Heart left ventricle (tissue), 16 donors: Measurements from ENCODE around the gene TRPM3. TPM values are rescaled to one million over a fixed set of nuclear protein-coding genes. Genes with fewer than 3 reads are reported as not detected.

Experiments used
- ATAC-seq, 4 donors: fragments of 200-7000 bp; cut with Tn5 transposase; one replicate each; pipeline ENCODE4 v1.9.1; 2020 to 2022; ENCODE audit warnings: moderate library complexity in 4 of 4, mild to moderate bottlenecking in 3 of 4, moderate number of reproducible peaks in 1 of 4
- DNase-seq, 5 donors: peaks; one replicate each; pipeline ENCODE4 v3.0.0-alpha.2; 2020
- H3K27ac ChIP-seq, 12 donors: fragments of 200-600 bp; sonication (generic) in 4 of 12; one replicate each; pipeline versions ENCODE4 v1.5.0 to v1.8.0; 2016 to 2022; ENCODE audit warnings: mild to moderate bottlenecking in 2 of 12
- H3K27me3 ChIP-seq, 9 donors: fragments of 200-600 bp; sonication (generic) in 2 of 9; one replicate each; pipeline versions ENCODE4 v1.5.1 to v1.8.0; 2016 to 2022; ENCODE audit warnings: mild to moderate bottlenecking in 3 of 9
- H3K36me3 ChIP-seq, 9 donors: fragments of 200-600 bp; sonication (generic) in 2 of 9; one replicate each; pipeline versions ENCODE4 v1.5.0 to v1.8.0; 2018 to 2022; ENCODE audit warnings: mild to moderate bottlenecking in 2 of 9
- H3K4me1 ChIP-seq, 12 donors: fragments of 200-600 bp; sonication (generic) in 4 of 12; one replicate each; pipeline versions ENCODE4 v1.5.0 to v1.8.0; 2016 to 2022; ENCODE audit warnings: mild to moderate bottlenecking in 3 of 12
- H3K4me3 ChIP-seq, 12 donors: fragments of 200-600 bp; sonication (generic) in 4 of 12; one replicate each; pipeline versions ENCODE4 v1.5.0 to v1.8.0; 2017 to 2022; ENCODE audit warnings: mild to moderate bottlenecking in 9 of 12, moderate library complexity in 4 of 12
- H3K9me3 ChIP-seq, 12 donors: fragments of 200-600 bp; sonication (generic) in 4 of 12; one replicate each; pipeline versions ENCODE4 v1.5.0 to v1.8.0; 2016 to 2022; ENCODE audit warnings: mild to moderate bottlenecking in 1 of 12
- POLR2A ChIP-seq, 2 donors: fragments of 450-650 bp; IDR thresholded peaks; one replicate each; pipeline ENCODE4 v1.6.1; 2017; ENCODE audit warnings: antibody characterized with exemption in 2 of 2, mild to moderate bottlenecking in 2 of 2, moderate library complexity in 2 of 2
- WGBS, 4 donors: extraction: QIAGEN DNeasy Blood & Tissue Kit in 2 of 4; methylation state at CpG; one replicate each; pipeline versions ENCODE4 v1.1.5 to v1.1.7; 2013 to 2018; 5-methylcytosine and 5-hydroxymethylcytosine counted together
- intact Hi-C, 10 donors: fragments of 100-400 bp; cut with DNase I; formaldehyde crosslinking; loops; one replicate each; pipeline versions ENCODE4 v1.11.1 to v1.14.2; 2022
- polyA plus RNA-seq, 2 donors: library from polyadenylated mRNA; stranded (reverse); fragments of 200-250 nt; gene quantifications; one replicate each; pipeline ENCODE4 v1.2.3, GENCODE V29; 2013
- total RNA-seq, 9 donors: library from RNA; depleted of rRNA in 2 of 9; stranded (reverse); fragments of >200 nt in 2 of 9; fragmentation: NEBNext Ultra II Directional in 3 of 9; extraction: Animal tissue kit (Norgen Biotek cat#: 25700) in 3 of 9; gene quantifications; one replicate each; pipeline versions ENCODE4 v1.1.0 to v1.2.4, GENCODE V29; 2016 to 2023
- TF ChIP-seq, protein P1 (sequence below), 12 donors: fragments of 200-600 bp; sonication (generic) in 4 of 12; IDR thresholded peaks; one replicate each; pipeline versions ENCODE4 v1.5.0 to v1.8.0; 2018 to 2022; ENCODE audit warnings: antibody characterized with exemption in 12 of 12, mild to moderate bottlenecking in 5 of 12
- donor health status: ischemic (EF 13 %, LVEDD 7.1; RV severe dilation, severe dysfunction).
- donor health status: healthy with polysubstance abuse.
- donor health status: DM: no; HTN: yes; CAD: no.
- donor health status: DM: no; HTN: no; CAD: no.
- donor health status: ischemic (EF 25% LVEDD 6.9; RV normal size, moderate dysfunction).
- donor health status: ischemic (EF 25% LVEDD 5.7; RV mildly dilated, moderate dysfunction).
- donor health status: healthy.
- donor health status: DM: yes; HTN: yes; CAD: no.
- donor health status: ischemic (EF 35%, LVEDD 5.7; RV mildly dilated, moderate dysfunction).
- donor health status: nonischemic (EF 11% LVEDD 7.7; RV severe dilation, severe dysfunction).
- donor health status: DM: yes; HTN: yes; CAD: no.
- donor health status: PGD.
- donor health status: ischemic (EF 29% LVEDD 5.4; RV normal size, mild dysfunction).
- donor health status: nonischemic (EF 23%, LVEDD 6.1; RV moderate dilation, normal function).

The TRPM3 gene
- total and polyA plus RNA-seq, 11 donors, result 0.02 to 0.91 (median 0.10) TPM; not detected in 1

DNA sequence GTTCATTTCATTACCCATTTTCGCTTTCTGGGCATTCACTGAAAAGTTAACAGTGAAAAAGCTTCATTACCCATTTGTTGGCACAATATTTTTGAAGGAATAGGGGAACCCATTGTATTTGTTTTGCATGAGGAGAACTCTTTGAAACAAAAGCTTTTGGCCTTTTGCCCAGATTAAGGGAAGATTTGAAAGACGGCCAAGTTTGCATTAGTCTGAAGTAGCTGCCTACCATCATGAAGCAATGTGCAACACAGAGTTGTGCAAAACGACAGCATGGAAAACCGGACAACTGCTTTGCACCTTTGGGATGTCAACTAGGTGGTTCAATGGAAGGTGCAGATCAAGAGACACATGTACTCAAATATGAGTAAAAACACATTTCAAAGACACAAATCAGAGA is 84.9 kb downstream of the TRPM3 start:
- WGBS, 4 donors, result 39 to 43% (median 42%) methylated on average over 4 of the region's 4 CpGs
- no peaks in the 10 kb centered on the region for H3K4me1 ChIP-seq
- TF ChIP-seq, protein P1, sequence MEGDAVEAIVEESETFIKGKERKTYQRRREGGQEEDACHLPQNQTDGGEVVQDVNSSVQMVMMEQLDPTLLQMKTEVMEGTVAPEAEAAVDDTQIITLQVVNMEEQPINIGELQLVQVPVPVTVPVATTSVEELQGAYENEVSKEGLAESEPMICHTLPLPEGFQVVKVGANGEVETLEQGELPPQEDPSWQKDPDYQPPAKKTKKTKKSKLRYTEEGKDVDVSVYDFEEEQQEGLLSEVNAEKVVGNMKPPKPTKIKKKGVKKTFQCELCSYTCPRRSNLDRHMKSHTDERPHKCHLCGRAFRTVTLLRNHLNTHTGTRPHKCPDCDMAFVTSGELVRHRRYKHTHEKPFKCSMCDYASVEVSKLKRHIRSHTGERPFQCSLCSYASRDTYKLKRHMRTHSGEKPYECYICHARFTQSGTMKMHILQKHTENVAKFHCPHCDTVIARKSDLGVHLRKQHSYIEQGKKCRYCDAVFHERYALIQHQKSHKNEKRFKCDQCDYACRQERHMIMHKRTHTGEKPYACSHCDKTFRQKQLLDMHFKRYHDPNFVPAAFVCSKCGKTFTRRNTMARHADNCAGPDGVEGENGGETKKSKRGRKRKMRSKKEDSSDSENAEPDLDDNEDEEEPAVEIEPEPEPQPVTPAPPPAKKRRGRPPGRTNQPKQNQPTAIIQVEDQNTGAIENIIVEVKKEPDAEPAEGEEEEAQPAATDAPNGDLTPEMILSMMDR (IDR thresholded peaks at IDR 0.05), result no peak
- no peak for TF ChIP-seq POLR2A (IDR thresholded peaks at IDR 0.05)
- H3K4me3 ChIP-seq, result no peak overlapping the region
- intact Hi-C loops, result no loop called here
- no peaks in the 10 kb centered on the region for H3K9me3 ChIP-seq
- H3K36me3 ChIP-seq, result no peaks in the 10 kb centered on the region
- no peaks in the 10 kb centered on the region for H3K27me3 ChIP-seq
- ATAC-seq (no peak), DNase-seq (no peak)
- no peak overlapping the region for H3K27ac ChIP-seq

DNA sequence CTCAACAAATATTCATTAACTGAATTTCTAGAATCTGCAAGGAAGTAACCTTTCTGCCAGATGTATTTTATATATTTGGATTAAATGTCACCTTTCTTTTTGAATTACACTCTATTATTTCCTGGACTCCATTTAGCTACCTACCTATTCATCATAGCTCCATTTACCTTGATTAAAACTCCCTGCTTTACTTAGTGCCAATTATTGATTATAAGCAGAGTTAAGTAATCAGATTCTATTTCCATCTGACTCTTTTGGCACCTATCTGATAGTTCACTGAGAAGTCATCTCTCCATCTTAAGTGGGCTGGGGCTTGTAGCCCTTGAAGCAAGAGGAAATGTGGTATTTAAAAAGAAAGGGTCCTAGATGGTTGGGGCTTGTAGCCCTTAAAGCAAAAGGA is 88.6 kb downstream of the TRPM3 start:
- TF ChIP-seq, protein P1 (IDR thresholded peaks at IDR 0.05), result no peak
- TF ChIP-seq POLR2A (IDR thresholded peaks at IDR 0.05), result no peak
- Histone ChIP-seq H3K36me3 (no peaks in the 10 kb centered on the region), H3K4me1 (no peaks in the 10 kb centered on the region), H3K9me3 (no peaks in the 10 kb centered on the region), H3K27me3 (no peaks in the 10 kb centered on the region), H3K27ac (no peak overlapping the region), H3K4me3 (no peak overlapping the region)
- no peak for DNase-seq
- intact Hi-C loops, result no loop called here
- no peak for ATAC-seq

DNA sequence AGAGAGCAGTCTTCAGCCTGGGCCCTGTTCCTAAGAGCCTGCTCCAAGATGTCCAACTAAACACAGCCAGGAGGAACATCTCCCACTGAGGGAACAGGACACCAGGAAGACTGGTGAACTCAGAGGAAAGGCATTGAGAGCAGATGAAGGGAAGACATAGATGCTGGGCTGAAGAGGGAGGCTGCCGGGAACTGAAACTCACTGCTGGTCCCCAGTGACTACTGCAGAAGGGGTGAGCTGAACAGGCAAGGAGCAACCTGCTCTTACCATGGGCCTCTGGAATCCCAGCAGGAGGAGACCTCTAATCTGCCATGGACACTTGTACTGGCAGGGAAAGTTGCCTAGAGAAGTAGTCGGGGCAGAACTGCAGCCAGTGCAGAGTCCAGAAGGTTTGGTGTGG is 95.7 kb downstream of the TRPM3 start:
- no peaks in the 10 kb centered on the region for H3K36me3 ChIP-seq

DNA sequence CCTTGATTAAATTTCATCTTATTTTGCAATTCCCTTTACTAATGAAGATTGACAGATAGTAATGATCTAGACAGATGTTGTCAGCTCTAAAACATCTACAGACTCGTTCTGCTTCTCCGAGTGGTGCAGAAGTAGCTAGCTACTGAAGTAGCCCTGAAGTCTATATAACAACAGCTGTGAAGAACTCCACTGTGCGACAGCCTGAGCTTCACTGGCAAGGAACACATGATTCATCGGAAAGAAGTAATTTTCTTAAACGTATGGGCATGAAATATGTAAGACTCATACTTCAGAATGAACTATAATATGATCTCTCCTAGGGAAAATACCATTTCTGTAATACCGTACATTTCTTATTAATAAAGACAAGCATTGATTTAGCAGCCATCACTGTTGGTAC is 96.2 kb downstream of the TRPM3 start:
- ATAC-seq (no peak), DNase-seq (no peak)
- 70 to 80% (median 77%) methylated on average over 6 of the region's 6 CpGs for WGBS, 4 donors

More for the DNA sequence above, 95.7 kb downstream of the TRPM3 start:
- Histone ChIP-seq H3K27ac (no peak overlapping the region), H3K4me3 (no peak overlapping the region), H3K9me3 (no peaks in the 10 kb centered on the region), H3K27me3 (no peaks in the 10 kb centered on the region), H3K4me1 (no peaks in the 10 kb centered on the region)
- no peak for TF ChIP-seq POLR2A (IDR thresholded peaks at IDR 0.05)
- TF ChIP-seq, protein P1 (IDR thresholded peaks at IDR 0.05), result no peak
- no peak for DNase-seq
- no peak for ATAC-seq
- WGBS, 4 donors, result 71 to 83% (median 81%) methylated on average over 2 of the region's 2 CpGs
- intact Hi-C loops, result loop anchor here in 1 of 10 donors (5.0 kb wide), 1 partner anchor 42 kb away; no protein-coding TSS in a partner anchor

More for the DNA sequence above, 96.2 kb downstream of the TRPM3 start:
- H3K4me3 ChIP-seq, result no peak overlapping the region
- H3K4me1 ChIP-seq, result no peaks in the 10 kb centered on the region
- no peaks in the 10 kb centered on the region for H3K9me3 ChIP-seq
- no peaks in the 10 kb centered on the region for H3K36me3 ChIP-seq
- no peak overlapping the region for H3K27ac ChIP-seq
- intact Hi-C loops, result loop anchor here in 1 of 10 donors (5.0 kb wide), 1 partner anchor 42 kb away; no protein-coding TSS in a partner anchor
- H3K27me3 ChIP-seq, result no peaks in the 10 kb centered on the region
- TF ChIP-seq, protein P1 (IDR thresholded peaks at IDR 0.05), result no peak
- no peak for TF ChIP-seq POLR2A (IDR thresholded peaks at IDR 0.05)
